H9 (cell line): Measurements from ENCODE around the gene CLCNKB. TPM values are rescaled to one million over a fixed set of nuclear protein-coding genes. Genes with fewer than 3 reads are reported as not detected.

Source experiments
- DNase-seq: peaks from one replicate; pipeline ENCODE4 v3.0.0-alpha.2; 2017
- H2AFZ ChIP-seq: one replicate; pipeline ENCODE4 v1.6.1; 2013; ENCODE audit warnings: mild to moderate bottlenecking, low read length, control low read depth, moderate library complexity
- H2AK5ac ChIP-seq: 2 replicates; pipeline ENCODE4 v1.6.1; 2013; ENCODE audit warnings: low read length, control low read depth, mixed read lengths; ENCODE audit not compliant: insufficient read length
- H2BK120ac ChIP-seq: one replicate; pipeline ENCODE4 v1.6.1; 2013; ENCODE audit warnings: low read depth, mild to moderate bottlenecking, low read length, control low read depth, inconsistent platforms; ENCODE audit not compliant: poor library complexity, severe bottlenecking
- H2BK12ac ChIP-seq: 2 replicates; pipeline ENCODE4 v1.6.1; 2013; ENCODE audit warnings: low read length, control low read depth, mixed read lengths, low read depth; ENCODE audit not compliant: insufficient read length
- H2BK15ac ChIP-seq: 2 replicates; pipeline ENCODE4 v1.6.1; 2013; ENCODE audit warnings: low read depth, low read length, control low read depth
- H2BK20ac ChIP-seq: one replicate; pipeline ENCODE4 v1.6.1; 2013; ENCODE audit warnings: low read depth, mild to moderate bottlenecking, low read length, control low read depth, inconsistent platforms; ENCODE audit not compliant: poor library complexity, severe bottlenecking
- H2BK5ac ChIP-seq: 2 replicates; pipeline ENCODE4 v1.6.1; 2013; ENCODE audit warnings: low read length, control low read depth, mixed read lengths; ENCODE audit not compliant: insufficient read length
- H3K14ac ChIP-seq: 2 replicates; pipeline ENCODE4 v1.6.1; 2013; ENCODE audit warnings: low read length, control low read depth; ENCODE audit not compliant: insufficient read depth
- H3K18ac ChIP-seq: 2 replicates; pipeline ENCODE4 v1.6.1; 2013; ENCODE audit warnings: low read depth, mild to moderate bottlenecking, mixed read lengths, low read length, control low read depth; ENCODE audit not compliant: insufficient read length
- H3K23ac ChIP-seq: 2 replicates; pipeline ENCODE4 v1.6.1; 2013; ENCODE audit warnings: low read length, control low read depth, mixed read lengths, low read depth; ENCODE audit not compliant: insufficient read length
- H3K23me2 ChIP-seq: 2 replicates; pipeline ENCODE4 v1.6.1; 2013; ENCODE audit warnings: low read depth, mild to moderate bottlenecking, mixed read lengths, low read length, control low read depth; ENCODE audit not compliant: insufficient read length, poor library complexity, severe bottlenecking
- H3K27ac ChIP-seq: 2 replicates; pipeline ENCODE4 v1.5.1; 2013; ENCODE audit warnings: low read length, control low read depth, mixed read lengths, low read depth; ENCODE audit not compliant: insufficient read length
- H3K27me3 ChIP-seq: 2 replicates; pipeline ENCODE4 v1.6.1; 2013; ENCODE audit warnings: low read length, control low read depth, inconsistent platforms; ENCODE audit not compliant: insufficient read depth
- H3K4ac ChIP-seq: 2 replicates; pipeline ENCODE4 v1.6.1; 2013; ENCODE audit warnings: low read depth, mild to moderate bottlenecking, control low read depth, inconsistent platforms, low read length, moderate library complexity
- H3K4me1 ChIP-seq: 2 replicates; pipeline ENCODE4 v1.6.1; 2013; ENCODE audit warnings: low read length, control low read depth, inconsistent platforms; ENCODE audit not compliant: insufficient read depth
- H3K4me2 ChIP-seq: 2 replicates; pipeline ENCODE4 v1.6.1; 2013; ENCODE audit warnings: low read length, control low read depth, mixed read lengths; ENCODE audit not compliant: insufficient read length, insufficient read depth
- H3K56ac ChIP-seq: 2 replicates; pipeline ENCODE4 v1.6.1; 2013; ENCODE audit warnings: low read depth, mild to moderate bottlenecking, mixed read lengths, low read length, control low read depth; ENCODE audit not compliant: insufficient read length
- H3K79me1 ChIP-seq: 2 replicates; pipeline ENCODE4 v1.6.1; 2013; ENCODE audit warnings: low read depth, mild to moderate bottlenecking, moderate library complexity, low read length, control low read depth, inconsistent platforms; ENCODE audit not compliant: insufficient read depth, poor library complexity, severe bottlenecking
- H3K79me2 ChIP-seq: 2 replicates; pipeline ENCODE4 v1.6.1; 2013; ENCODE audit warnings: low read length, control low read depth, inconsistent platforms; ENCODE audit not compliant: insufficient read depth
- H3K9ac ChIP-seq: 2 replicates; pipeline ENCODE4 v1.6.1; 2013; ENCODE audit warnings: low read length, control low read depth, mixed read lengths; ENCODE audit not compliant: insufficient read length; ENCODE audit errors: extremely low read depth
- H3K9me3 ChIP-seq: one replicate; pipeline ENCODE4 v1.6.1; 2013; ENCODE audit warnings: low read depth, low read length, inconsistent platforms; ENCODE audit not compliant: control insufficient read depth
- H3T11ph ChIP-seq: one replicate; pipeline ENCODE4 v1.6.1; 2013; ENCODE audit warnings: mild to moderate bottlenecking, low read length, control low read depth, inconsistent platforms
- H4K20me1 ChIP-seq: one replicate; pipeline ENCODE4 v1.6.1; 2013; ENCODE audit not compliant: control insufficient read depth, insufficient read length, insufficient read depth
- H4K5ac ChIP-seq: 2 replicates; pipeline ENCODE4 v1.6.1; 2013; ENCODE audit warnings: low read depth, mild to moderate bottlenecking, mixed read lengths, low read length, control low read depth; ENCODE audit not compliant: insufficient read length
- H4K8ac ChIP-seq: replicated peaks from 2 replicates; pipeline ENCODE4 v1.6.1; 2013; ENCODE audit warnings: low read length, control low read depth, mixed read lengths, low read depth; ENCODE audit not compliant: insufficient read length
- H4K91ac ChIP-seq: 2 replicates; pipeline ENCODE4 v1.6.1; 2013; ENCODE audit warnings: low read depth, mild to moderate bottlenecking, moderate library complexity, mixed read lengths, low read length, control low read depth; ENCODE audit not compliant: insufficient read length
- H3K27ac Mint-ChIP-seq, 3 experiments: 2 replicates in 2 of 3; 3 replicates in 1 of 3; pipeline ENCODE4 v1.8.0; 2020 to 2021; ENCODE audit warnings: mixed read lengths in 3 of 3, mild to moderate bottlenecking in 1 of 3, moderate library complexity in 1 of 3
- H3K27me3 Mint-ChIP-seq: 2 replicates; pipeline ENCODE4 v1.8.0; 2021; ENCODE audit warnings: low read depth, mild to moderate bottlenecking, moderate library complexity, mixed read lengths
- H3K36me3 Mint-ChIP-seq, 3 experiments: 2 replicates in 2 of 3; 3 replicates in 1 of 3; pipeline ENCODE4 v1.8.0; 2020 to 2021; ENCODE audit warnings: low read depth in 3 of 3, mixed read lengths in 3 of 3; ENCODE audit not compliant: insufficient read depth in 1 of 3
- H3K4me1 Mint-ChIP-seq, 2 experiments: 2 replicates each; pipeline ENCODE4 v1.8.0; 2020; ENCODE audit warnings: mixed read lengths in 2 of 2
- H3K4me3 Mint-ChIP-seq, 2 experiments: 2 replicates in 1 of 2; 3 replicates in 1 of 2; pipeline ENCODE4 v1.8.0; 2020 to 2021; ENCODE audit warnings: mild to moderate bottlenecking in 2 of 2, mixed read lengths in 2 of 2, moderate library complexity in 1 of 2
- H3K9me3 Mint-ChIP-seq, 2 experiments: 2 replicates in 1 of 2; 3 replicates in 1 of 2; pipeline ENCODE4 v1.8.0; 2020; ENCODE audit warnings: mild to moderate bottlenecking in 2 of 2, mixed read lengths in 2 of 2, moderate library complexity in 1 of 2
- CTCF ChIP-seq: fragments of 200-600 bp; sonication (generic); conservative IDR thresholded peaks from 3 replicates; pipeline ENCODE4 v1.8.0; 2021; ENCODE audit warnings: antibody characterized with exemption, mild to moderate bottlenecking
- WGBS: extraction: QIAGEN DNeasy Blood & Tissue Kit; methylation state at CpG from one replicate; pipeline ENCODE4 v1.1.7; 2013; ENCODE audit warnings: missing lambda C conversion rate, low lambda C conversion rate, mixed read lengths; ENCODE audit not compliant: insufficient read length; ENCODE audit errors: extremely low coverage; 5-methylcytosine and 5-hydroxymethylcytosine counted together
- total RNA-seq: library from RNA; stranded (reverse); gene quantifications from 2 replicates; pipeline ENCODE4 v1.2.1, GENCODE V29; 2021

The CLCNKB gene
- total RNA-seq, 1 experiment from 2014 or later = 1.7 TPM

- H4K5ac ChIP-seq = no peak overlapping the region
- H3K79me2 ChIP-seq = no peaks in the 10 kb centered on the region
- H3K18ac ChIP-seq = peak overlapping the region; percentile 78
- H3T11ph ChIP-seq = no peak overlapping the region
- H2BK12ac ChIP-seq = no peak overlapping the region
- H2BK20ac ChIP-seq = no peak overlapping the region
- H2BK15ac ChIP-seq = no peak overlapping the region
- H3K23me2 ChIP-seq = no peaks in the 10 kb centered on the region
- peak; percentile 93 for DNase-seq
- Mint-ChIP-seq H3K9me3 (no peaks in the 10 kb centered on the region), H3K4me1 (peaks cover 24 to 44% of the 10 kb centered on the region in 2 experiments), H3K27me3 (peaks cover 2% of the 10 kb centered on the region), H3K27ac (peak overlapping the region in 2 of 3 experiments; percentile 64 to 86; a peak in 3 of 7 replicates), H3K36me3 (no peaks in the 10 kb centered on the region), H3K4me3 (peak overlapping the region; percentile 52 to 73; a peak in 4 of 5 replicates)
- H3K14ac ChIP-seq = peak overlapping the region; percentile 48
- no peak overlapping the region for H3K23ac ChIP-seq
- H4K20me1 ChIP-seq = no peaks in the 10 kb centered on the region
- no peak overlapping the region for H4K91ac ChIP-seq
- no peak overlapping the region for H3K56ac ChIP-seq
- H3K4me1 ChIP-seq = peaks cover 8% of the 10 kb centered on the region; the same call in 1 of the 2 replicates
- no peak overlapping the region for H2BK5ac ChIP-seq
- H3K9ac ChIP-seq = no peak overlapping the region
- H3K27me3 ChIP-seq = no peaks in the 10 kb centered on the region
- no peak overlapping the region for H2BK120ac ChIP-seq
- no peaks in the 10 kb centered on the region for H3K9me3 ChIP-seq
- H3K27ac ChIP-seq = no peak overlapping the region
- no peaks in the 10 kb centered on the region for H3K79me1 ChIP-seq
- no peak overlapping the region for H3K4ac ChIP-seq
- no peak; the same call in 1 of the 3 replicates for TF ChIP-seq CTCF
- peak overlapping the region; percentile 65 for H3K4me2 ChIP-seq
- no peak overlapping the region for H4K8ac ChIP-seq
- no CpG with 5 or more reads among the region's 36 CpGs for WGBS
- no peak overlapping the region for H2AK5ac ChIP-seq
- H2AFZ ChIP-seq = no peak overlapping the region
Observed at GRCh38 chr1:16012590-16013219, 30.9 kb upstream of the CLCNKB start.
